GM21717 (cell line): ENCODE data around the gene DOCK4.

Experiments
- ATAC-seq: cut with Tn5 transposase; IDR thresholded peaks from one replicate; pipeline ENCODE4 v1.9.1; 2021; ENCODE audit warnings: mild to moderate bottlenecking, moderate library complexity; ENCODE audit not compliant: unreplicated experiment

The DOCK4 gene

GRCh38 chr7:111834367-111834766 lies 371.8 kb downstream of the DOCK4 start:
- no peak for ATAC-seq

- no peak for ATAC-seq
These were observed 372.7 kb downstream of the DOCK4 start for GRCh38 chr7:111833466-111833865.

DNA sequence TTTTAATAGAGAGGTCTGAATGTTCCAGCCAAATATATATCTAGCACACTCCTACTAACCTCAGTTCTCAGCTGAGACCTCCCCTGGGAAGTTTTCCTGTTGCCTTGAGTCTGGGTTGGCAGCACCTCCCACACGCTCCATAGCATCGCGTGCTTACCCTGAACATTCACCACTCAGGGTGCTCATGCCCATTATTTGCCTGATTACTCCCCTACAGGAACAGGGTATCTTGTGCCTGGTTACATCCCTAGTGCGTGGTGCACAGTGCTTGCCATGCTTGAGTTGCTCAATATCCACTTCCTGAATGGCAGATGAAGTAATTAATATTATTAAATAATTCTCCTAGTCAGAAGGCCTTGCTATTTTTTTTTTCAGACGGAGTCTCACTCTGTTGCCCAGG lies 374.0 kb downstream of the DOCK4 start:
- ATAC-seq: no peak

- no peak for ATAC-seq
These were observed 377.0 kb downstream of the DOCK4 start for GRCh38 chr7:111829221-111829620.

GRCh38 chr7:111827863-111828504 lies 378.2 kb downstream of the DOCK4 start:
- ATAC-seq: no peak

DNA sequence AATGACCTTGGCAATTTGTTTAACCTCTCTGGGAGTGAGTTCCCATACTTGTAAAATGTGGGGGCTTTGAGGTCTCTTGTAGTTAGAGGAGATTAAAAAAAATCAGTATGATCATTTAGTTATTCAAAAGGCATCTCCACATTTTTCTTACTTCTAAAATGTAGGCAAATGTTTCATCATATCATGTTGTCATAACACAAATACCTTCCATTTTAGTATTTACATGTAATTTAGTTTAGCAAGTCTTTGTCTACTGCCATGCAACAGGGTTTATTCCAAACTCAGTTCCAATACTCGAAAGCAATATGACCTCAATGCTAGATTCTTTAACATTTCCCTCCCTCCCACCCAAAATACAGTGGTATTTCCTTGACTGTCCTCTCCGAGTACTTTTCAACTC lies 381.2 kb downstream of the DOCK4 start:
- ATAC-seq: no peak

- ATAC-seq: no peak
These were observed 382.4 kb downstream of the DOCK4 start for GRCh38 chr7:111823826-111824225.

DNA sequence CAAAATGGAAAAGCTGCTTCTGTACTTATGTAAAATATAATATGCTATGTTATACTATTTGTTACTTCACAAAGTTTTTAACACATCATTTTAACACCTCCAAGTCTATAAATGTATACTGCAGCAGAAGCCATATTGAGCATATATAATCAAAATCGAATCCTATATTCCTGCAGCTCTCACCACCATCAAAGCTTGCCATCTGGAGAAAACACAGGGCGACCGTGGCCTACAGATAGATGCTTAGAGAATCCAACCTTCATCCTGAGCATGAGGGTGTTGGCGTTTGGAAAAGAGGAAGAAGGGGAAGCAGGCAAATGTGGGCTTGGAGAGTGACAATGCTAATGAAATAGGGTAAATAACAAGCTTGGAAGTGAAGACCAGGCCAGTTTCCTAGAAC lies 385.2 kb downstream of the DOCK4 start:
- ATAC-seq: no peak

- ATAC-seq: no peak
These were observed 385.6 kb downstream of the DOCK4 start for GRCh38 chr7:111820621-111821020.

GRCh38 chr7:111820121-111820520 lies 386.1 kb downstream of the DOCK4 start:
- ATAC-seq: no peak

DNA sequence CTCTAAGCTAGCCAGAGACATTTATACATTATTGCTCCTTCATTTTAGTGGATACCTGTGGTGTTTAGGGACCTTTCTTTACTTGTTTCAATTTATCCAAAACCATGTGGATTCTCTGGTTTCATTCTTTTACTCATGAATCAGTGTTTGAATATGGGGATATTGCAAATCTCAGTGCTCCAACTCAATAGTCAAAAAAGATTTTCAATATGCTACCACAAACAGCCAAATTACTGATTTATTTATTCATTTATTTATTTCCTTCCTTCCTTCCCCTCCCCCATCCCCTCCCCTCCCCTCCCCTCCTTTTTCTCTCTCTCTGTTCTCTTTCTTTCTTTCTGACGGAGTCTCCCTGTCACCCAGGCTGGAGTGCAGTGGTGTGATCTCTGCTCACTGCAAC lies 390.8 kb downstream of the DOCK4 start:
- no peak for ATAC-seq

- ATAC-seq: no peak
These were observed 392.9 kb downstream of the DOCK4 start for GRCh38 chr7:111813306-111813705.

DNA sequence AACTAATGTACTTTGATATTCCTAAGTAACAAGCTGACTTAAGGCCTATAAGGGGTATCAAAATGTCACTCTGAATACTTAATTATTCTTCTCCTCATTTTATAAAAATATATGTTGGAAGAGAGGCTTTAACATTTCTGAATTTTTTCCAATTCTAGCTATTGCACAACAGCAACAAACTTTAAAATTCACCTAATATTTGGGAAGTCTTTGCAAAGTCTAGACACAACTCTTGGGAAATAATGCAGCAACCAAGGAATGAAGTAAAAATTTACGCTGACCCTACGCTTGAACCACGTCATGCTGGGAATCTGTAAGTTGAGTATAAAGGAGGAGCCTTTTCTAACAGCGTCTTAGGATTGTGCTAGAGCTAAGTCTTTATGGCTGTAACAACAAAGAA lies 400.0 kb downstream of the DOCK4 start:
- ATAC-seq: no peak

- ATAC-seq: no peak
These were observed 403.0 kb downstream of the DOCK4 start for GRCh38 chr7:111803015-111803758.

- no peak for ATAC-seq
These were observed 403.9 kb downstream of the DOCK4 start for GRCh38 chr7:111802194-111802772.

DNA sequence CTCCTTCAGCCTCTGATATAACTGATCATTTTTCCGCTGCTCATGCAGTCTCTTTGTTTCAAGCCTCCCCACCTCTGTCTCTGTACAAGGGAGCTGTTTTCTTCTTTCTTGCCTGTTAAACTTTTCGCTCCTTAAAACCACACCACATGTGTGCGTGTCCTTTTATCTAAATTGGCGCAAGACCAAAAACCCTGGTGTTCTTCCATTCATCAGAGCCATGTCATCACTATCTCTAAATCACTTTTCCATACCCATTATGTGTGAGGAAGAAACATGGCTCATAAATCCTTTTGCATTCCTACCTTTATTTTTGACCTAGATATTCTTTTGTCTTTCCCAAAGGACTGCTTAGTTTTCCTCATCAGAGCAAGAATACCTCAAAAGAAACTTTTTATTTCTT lies 404.9 kb downstream of the DOCK4 start:
- no peak for ATAC-seq

DNA sequence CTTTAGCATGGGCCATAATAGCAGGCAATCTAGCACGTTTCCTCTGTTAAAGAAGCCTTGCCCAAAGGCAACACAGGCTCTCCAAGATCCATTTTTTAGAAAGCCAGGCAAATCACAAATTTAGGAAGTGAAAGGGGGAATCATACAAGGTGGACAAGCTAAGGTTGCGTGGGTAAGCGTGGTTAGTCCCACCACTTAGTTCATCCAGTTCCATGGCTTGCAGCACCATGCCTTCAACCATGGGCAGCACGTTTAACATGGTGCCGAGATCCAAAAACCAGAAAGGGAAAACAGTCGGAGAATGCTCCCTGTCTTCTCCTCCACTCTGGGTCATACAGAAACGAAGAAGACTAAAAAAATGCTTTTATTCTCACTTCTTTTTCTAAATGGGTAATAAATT lies 409.5 kb downstream of the DOCK4 start:
- ATAC-seq: no peak

- ATAC-seq: no peak
These were observed 416.3 kb downstream of the DOCK4 start for GRCh38 chr7:111789870-111790269.

DNA sequence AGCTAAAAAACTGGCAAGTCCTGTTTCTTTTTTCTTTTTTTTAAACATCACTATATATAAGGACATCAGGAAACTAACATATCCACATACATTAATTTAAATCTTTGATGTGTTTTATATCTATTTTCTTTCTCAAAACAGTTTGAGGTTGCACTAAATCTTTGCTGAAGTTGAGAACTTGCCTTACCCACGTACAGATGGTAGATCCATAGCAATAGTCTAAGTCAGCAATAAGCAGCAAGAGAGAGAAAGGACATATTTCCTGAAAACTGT lies 417.2 kb downstream of the DOCK4 start:
- ATAC-seq: no peak

- no peak for ATAC-seq
These were observed 417.7 kb downstream of the DOCK4 start for GRCh38 chr7:111788286-111789047.

DNA sequence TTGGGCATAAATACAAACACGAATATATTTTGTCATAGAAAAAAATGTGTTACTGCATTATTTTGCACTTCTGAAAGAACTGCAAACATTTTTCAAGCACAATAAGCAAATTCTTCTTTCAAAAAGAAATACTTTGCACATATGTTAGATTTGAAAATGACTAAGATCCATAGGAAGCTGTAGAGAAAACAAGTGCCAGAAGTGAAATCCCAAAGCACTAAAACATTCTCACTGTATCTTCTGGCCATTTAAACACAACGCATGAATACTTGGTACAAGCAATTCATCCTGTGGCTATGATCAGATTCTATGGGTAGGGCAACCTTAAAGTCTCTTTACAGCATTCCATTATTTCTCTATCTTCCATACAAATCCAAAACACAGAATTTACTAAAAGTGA lies 418.5 kb downstream of the DOCK4 start:
- no peak for ATAC-seq

- ATAC-seq: no peak
These were observed 419.1 kb downstream of the DOCK4 start for GRCh38 chr7:111787099-111787498.
